PC-3 (cell line): Measurements from ENCODE around the gene ZCCHC14.
"Not testable (repeated sequence)": the region's sequence is repeated elsewhere in the genome, so short reads cannot be mapped to it uniquely, and the experiment has no call there.

Experiments used
- CTCF ChIP-seq: fragments of 300-600 bp; sonication (generic); conservative IDR thresholded peaks from 2 replicates; pipeline ENCODE4 v1.5.1; 2017; ENCODE audit warnings: antibody characterized with exemption, low read depth, mild to moderate bottlenecking, low read length
- EZH2phosphoT487 ChIP-seq: fragments of 300-600 bp; sonication (generic); IDR thresholded peaks from 2 replicates; pipeline ENCODE4 v1.6.1; 2018; ENCODE audit warnings: mild to moderate bottlenecking, antibody characterized with exemption, low read length, borderline replicate concordance

DNA sequence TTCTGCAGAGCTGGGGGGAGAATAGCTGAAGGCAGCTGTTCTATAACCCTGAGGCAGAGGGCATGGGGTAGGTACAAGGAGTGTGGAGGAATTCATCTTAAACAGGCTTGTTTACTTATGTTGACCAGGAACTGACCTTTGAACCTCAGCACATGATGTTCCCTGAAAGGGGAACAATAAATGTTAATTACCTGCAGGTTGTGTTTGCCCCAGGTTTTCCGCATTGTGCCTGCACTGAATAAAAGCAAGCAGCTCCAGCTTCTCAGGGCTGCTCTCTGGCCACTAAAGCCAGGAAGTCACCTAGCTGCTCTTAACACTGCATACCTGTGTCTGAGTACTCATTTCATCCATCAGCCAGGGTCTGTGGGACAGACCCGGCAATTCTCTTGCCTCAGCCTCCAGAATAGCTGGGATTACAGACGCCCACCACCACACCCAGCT is 113.5 kb downstream of the ZCCHC14 start:
- not testable (repeated sequence) for TF ChIP-seq CTCF, EZH2phosphoT487
